NB4 (cell line): ENCODE results near the gene ZNF490.

Experiments used
- DNase-seq: peaks from one replicate; pipeline ENCODE4 v3.0.0; 2010; ENCODE audit warnings: low read depth
- H3K4me3 ChIP-seq: one replicate; pipeline ENCODE4 v1.5.1; 2011; ENCODE audit warnings: mild to moderate bottlenecking, low read depth, low read length, moderate library complexity
- MAX ChIP-seq: IDR thresholded peaks from 2 replicates; pipeline ENCODE4 v1.6.1; 2011; ENCODE audit warnings: low read depth, low read length
- MYC ChIP-seq: IDR thresholded peaks from 2 replicates; pipeline ENCODE4 v1.6.1; 2011; ENCODE audit warnings: low read depth, low read length
- POLR2A ChIP-seq: IDR thresholded peaks from 2 replicates; pipeline ENCODE4 v1.6.1; 2011; ENCODE audit warnings: mild to moderate bottlenecking; ENCODE audit not compliant: insufficient read length; ENCODE audit errors: extremely low read depth
- TF ChIP-seq, protein P1 (sequence below): IDR thresholded peaks from one replicate; pipeline ENCODE4 v1.5.1; 2012; ENCODE audit warnings: low read depth, low read length

The ZNF490 gene

GRCh38 chr19:12544401-12544876 is 66.2 kb downstream of the ZNF490 start:
- TF ChIP-seq MAX (no peak), MYC (no peak), POLR2A (no peak)
- TF ChIP-seq, protein P1, sequence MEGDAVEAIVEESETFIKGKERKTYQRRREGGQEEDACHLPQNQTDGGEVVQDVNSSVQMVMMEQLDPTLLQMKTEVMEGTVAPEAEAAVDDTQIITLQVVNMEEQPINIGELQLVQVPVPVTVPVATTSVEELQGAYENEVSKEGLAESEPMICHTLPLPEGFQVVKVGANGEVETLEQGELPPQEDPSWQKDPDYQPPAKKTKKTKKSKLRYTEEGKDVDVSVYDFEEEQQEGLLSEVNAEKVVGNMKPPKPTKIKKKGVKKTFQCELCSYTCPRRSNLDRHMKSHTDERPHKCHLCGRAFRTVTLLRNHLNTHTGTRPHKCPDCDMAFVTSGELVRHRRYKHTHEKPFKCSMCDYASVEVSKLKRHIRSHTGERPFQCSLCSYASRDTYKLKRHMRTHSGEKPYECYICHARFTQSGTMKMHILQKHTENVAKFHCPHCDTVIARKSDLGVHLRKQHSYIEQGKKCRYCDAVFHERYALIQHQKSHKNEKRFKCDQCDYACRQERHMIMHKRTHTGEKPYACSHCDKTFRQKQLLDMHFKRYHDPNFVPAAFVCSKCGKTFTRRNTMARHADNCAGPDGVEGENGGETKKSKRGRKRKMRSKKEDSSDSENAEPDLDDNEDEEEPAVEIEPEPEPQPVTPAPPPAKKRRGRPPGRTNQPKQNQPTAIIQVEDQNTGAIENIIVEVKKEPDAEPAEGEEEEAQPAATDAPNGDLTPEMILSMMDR: no peak
- peak; percentile 35 for DNase-seq
- H3K4me3 ChIP-seq: no peak overlapping the region

DNA sequence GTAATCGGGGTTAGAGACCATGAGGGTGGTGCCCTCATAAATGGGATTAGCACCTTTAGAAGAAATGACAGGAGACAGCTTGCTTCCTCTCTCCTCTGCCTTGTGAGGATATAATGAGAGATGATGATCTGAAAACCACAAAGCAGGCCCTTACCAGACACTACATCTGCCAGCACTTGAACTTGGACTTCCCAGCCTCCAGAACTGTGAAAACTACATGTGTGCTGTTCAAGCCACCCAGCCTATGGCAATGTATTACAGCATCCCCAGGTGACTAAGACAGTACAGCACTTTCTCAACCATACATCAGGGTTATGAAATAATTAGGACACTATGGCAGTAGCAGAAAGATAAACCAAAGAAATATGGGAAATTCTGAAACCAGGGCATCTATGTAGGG is 66.8 kb downstream of the ZNF490 start:
- DNase-seq: peak; percentile 42
- TF ChIP-seq POLR2A: no peak
- H3K4me3 ChIP-seq: no peak overlapping the region
